Measurements from ENCODE around the gene MRPS22. TPM values are rescaled to one million over a fixed set of nuclear protein-coding genes. Genes with fewer than 3 reads are reported as not detected.

MRPS22 gene
- total and polyA plus RNA-seq, 9 of the 15 experiments (the other 6 are each of a cell fraction or from before 2014, with no cell fraction given) = 148 to 397 (median 229) TPM

DNA sequence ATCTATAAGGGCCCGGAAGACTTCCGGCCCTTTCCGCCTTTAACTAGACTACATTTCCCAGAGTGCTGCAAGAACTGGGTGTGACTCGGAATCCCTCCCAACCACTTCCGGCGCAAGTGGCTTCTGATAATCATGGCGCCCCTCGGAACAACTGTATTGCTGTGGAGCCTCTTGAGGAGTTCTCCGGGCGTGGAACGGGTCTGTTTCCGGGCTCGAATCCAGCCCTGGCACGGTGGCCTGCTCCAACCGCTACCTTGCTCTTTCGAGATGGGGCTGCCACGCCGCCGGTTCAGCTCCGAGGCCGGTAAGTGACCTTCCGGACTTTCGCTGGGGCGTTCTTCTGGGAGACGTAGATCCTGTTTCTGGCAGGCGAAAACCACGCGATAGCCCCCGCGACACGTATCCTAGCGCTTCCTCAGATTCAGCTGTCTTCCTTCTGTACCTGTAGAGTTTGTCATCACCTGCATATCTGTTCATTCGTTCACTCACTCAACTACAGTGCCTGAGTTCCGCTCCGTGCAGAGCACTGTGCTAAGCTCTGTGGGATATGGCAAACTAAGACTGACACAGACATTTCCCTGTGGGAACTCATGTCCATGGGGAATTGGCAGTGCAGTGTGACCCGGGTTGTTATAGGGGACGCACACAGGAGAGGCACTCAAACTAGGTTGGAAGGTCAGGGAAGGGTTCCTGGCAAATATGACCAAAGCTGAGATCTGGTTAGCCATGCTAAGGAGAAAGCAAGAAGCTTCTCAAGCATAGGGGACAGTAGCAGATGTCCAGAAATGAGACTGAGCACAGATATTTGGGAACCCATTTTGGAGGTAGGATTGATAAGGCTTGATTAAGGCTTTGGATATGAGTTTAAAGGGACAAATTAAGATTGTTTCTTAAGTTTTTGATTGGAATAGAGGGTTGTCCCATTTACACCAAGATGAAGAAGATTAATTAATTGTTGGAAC lies at the start of gene MRPS22 (continued):
- TF ChIP-seq PPARD (CRISPR knock-in tag; IDR thresholded peaks at IDR 0.05) (no peak), SAFB (IDR thresholded peaks at IDR 0.05; ENCODE audit: borderline replicate concordance, low read depth, low read length) (no peak), FOS (IDR thresholded peaks at IDR 0.05; ENCODE audit: extremely low read depth, insufficient read length) (no peak), ATF7 (IDR thresholded peaks at IDR 0.05) (peak; percentile 32; the same call in 1 of the 2 replicates), NR2C1 (IDR thresholded peaks at IDR 0.05) (peak; percentile 97), NR2C1 (tag; IDR thresholded peaks at IDR 0.05) (peak; percentile 98), HNRNPLL (IDR thresholded peaks at IDR 0.05; ENCODE audit: low read depth, low read length, poor library complexity, severe bottlenecking) (peak; percentile 21), KLF1 (tag; IDR thresholded peaks at IDR 0.05) (peak; percentile 48; the same call in 1 of the 2 replicates), PHF20 (IDR thresholded peaks at IDR 0.05; ENCODE audit: partially characterized antibody) (peak; percentile 81), POLR2G (IDR thresholded peaks at IDR 0.05; ENCODE audit: low read depth, low read length) (peak; percentile 84), ZNF445 (CRISPR knock-in tag; IDR thresholded peaks at IDR 0.05; ENCODE audit: low read depth) (no peak), PRMT5 (CRISPR knock-in tag; IDR thresholded peaks at IDR 0.05) (no peak), GTF2F1 (IDR thresholded peaks at IDR 0.05; ENCODE audit: low read depth, low read length) (peak; percentile 39; the same call in 1 of the 2 replicates), TGIF2 (CRISPR knock-in tag; IDR thresholded peaks at IDR 0.05) (no peak)
- TF ChIP-seq, protein P1, sequence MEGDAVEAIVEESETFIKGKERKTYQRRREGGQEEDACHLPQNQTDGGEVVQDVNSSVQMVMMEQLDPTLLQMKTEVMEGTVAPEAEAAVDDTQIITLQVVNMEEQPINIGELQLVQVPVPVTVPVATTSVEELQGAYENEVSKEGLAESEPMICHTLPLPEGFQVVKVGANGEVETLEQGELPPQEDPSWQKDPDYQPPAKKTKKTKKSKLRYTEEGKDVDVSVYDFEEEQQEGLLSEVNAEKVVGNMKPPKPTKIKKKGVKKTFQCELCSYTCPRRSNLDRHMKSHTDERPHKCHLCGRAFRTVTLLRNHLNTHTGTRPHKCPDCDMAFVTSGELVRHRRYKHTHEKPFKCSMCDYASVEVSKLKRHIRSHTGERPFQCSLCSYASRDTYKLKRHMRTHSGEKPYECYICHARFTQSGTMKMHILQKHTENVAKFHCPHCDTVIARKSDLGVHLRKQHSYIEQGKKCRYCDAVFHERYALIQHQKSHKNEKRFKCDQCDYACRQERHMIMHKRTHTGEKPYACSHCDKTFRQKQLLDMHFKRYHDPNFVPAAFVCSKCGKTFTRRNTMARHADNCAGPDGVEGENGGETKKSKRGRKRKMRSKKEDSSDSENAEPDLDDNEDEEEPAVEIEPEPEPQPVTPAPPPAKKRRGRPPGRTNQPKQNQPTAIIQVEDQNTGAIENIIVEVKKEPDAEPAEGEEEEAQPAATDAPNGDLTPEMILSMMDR (IDR thresholded peaks at IDR 0.05 in 2 of 3, conservative IDR thresholded peaks at IDR 0.05 in 1 of 3; ENCODE audit: insufficient read depth in 2 of 3, low read depth in 1 of 3, low read length in 3 of 3) = 0 out of 6 replicates have a peak, but pooled peaks of 1 of the 3 experiments have one; percentile 5
- TF ChIP-seq, protein P2, sequence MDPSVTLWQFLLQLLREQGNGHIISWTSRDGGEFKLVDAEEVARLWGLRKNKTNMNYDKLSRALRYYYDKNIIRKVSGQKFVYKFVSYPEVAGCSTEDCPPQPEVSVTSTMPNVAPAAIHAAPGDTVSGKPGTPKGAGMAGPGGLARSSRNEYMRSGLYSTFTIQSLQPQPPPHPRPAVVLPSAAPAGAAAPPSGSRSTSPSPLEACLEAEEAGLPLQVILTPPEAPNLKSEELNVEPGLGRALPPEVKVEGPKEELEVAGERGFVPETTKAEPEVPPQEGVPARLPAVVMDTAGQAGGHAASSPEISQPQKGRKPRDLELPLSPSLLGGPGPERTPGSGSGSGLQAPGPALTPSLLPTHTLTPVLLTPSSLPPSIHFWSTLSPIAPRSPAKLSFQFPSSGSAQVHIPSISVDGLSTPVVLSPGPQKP (CRISPR knock-in tag; IDR thresholded peaks at IDR 0.05) = no peak
- TF ChIP-seq, protein P3, sequence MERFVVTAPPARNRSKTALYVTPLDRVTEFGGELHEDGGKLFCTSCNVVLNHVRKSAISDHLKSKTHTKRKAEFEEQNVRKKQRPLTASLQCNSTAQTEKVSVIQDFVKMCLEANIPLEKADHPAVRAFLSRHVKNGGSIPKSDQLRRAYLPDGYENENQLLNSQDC (CRISPR knock-in tag; IDR thresholded peaks at IDR 0.05) = no peak
- TF ChIP-seq, protein P4, sequence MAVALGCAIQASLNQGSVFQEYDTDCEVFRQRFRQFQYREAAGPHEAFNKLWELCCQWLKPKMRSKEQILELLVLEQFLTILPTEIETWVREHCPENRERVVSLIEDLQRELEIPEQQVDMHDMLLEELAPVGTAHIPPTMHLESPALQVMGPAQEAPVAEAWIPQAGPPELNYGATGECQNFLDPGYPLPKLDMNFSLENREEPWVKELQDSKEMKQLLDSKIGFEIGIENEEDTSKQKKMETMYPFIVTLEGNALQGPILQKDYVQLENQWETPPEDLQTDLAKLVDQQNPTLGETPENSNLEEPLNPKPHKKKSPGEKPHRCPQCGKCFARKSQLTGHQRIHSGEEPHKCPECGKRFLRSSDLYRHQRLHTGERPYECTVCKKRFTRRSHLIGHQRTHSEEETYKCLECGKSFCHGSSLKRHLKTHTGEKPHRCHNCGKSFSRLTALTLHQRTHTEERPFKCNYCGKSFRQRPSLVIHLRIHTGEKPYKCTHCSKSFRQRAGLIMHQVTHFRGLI (CRISPR knock-in tag; IDR thresholded peaks at IDR 0.05) = no peak
- TF ChIP-seq, protein P5, sequence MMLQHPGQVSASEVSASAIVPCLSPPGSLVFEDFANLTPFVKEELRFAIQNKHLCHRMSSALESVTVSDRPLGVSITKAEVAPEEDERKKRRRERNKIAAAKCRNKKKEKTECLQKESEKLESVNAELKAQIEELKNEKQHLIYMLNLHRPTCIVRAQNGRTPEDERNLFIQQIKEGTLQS (IDR thresholded peaks at IDR 0.05) = 0 out of 2 replicates have a peak, but pooled peaks have one; percentile 10
- TF ChIP-seq, protein P5 (CRISPR knock-in tag; conservative IDR thresholded peaks at IDR 0.05) = no peak
